ENCODE measurements around the gene DMD.

- TF ChIP-seq KDM1A (IDR thresholded peaks at IDR 0.05; ENCODE audit: low read depth) (no peak), CTCF (IDR thresholded peaks at IDR 0.05) (no peak), PHF8 (IDR thresholded peaks at IDR 0.05; ENCODE audit: borderline replicate concordance, low read depth) (no peak), POLR2A (IDR thresholded peaks at IDR 0.05; ENCODE audit: low read length) (no peak), RCOR1 (IDR thresholded peaks at IDR 0.05; ENCODE audit: low read depth, low read length) (no peak), CEBPB (IDR thresholded peaks at IDR 0.05) (no peak), HDAC2 (IDR thresholded peaks at IDR 0.05) (no peak), BCL3 (IDR thresholded peaks at IDR 0.05) (no peak)
- TF ChIP-seq, protein P1, sequence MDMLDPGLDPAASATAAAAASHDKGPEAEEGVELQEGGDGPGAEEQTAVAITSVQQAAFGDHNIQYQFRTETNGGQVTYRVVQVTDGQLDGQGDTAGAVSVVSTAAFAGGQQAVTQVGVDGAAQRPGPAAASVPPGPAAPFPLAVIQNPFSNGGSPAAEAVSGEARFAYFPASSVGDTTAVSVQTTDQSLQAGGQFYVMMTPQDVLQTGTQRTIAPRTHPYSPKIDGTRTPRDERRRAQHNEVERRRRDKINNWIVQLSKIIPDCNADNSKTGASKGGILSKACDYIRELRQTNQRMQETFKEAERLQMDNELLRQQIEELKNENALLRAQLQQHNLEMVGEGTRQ (IDR thresholded peaks at IDR 0.05), result no peak
- TF ChIP-seq, protein P2, sequence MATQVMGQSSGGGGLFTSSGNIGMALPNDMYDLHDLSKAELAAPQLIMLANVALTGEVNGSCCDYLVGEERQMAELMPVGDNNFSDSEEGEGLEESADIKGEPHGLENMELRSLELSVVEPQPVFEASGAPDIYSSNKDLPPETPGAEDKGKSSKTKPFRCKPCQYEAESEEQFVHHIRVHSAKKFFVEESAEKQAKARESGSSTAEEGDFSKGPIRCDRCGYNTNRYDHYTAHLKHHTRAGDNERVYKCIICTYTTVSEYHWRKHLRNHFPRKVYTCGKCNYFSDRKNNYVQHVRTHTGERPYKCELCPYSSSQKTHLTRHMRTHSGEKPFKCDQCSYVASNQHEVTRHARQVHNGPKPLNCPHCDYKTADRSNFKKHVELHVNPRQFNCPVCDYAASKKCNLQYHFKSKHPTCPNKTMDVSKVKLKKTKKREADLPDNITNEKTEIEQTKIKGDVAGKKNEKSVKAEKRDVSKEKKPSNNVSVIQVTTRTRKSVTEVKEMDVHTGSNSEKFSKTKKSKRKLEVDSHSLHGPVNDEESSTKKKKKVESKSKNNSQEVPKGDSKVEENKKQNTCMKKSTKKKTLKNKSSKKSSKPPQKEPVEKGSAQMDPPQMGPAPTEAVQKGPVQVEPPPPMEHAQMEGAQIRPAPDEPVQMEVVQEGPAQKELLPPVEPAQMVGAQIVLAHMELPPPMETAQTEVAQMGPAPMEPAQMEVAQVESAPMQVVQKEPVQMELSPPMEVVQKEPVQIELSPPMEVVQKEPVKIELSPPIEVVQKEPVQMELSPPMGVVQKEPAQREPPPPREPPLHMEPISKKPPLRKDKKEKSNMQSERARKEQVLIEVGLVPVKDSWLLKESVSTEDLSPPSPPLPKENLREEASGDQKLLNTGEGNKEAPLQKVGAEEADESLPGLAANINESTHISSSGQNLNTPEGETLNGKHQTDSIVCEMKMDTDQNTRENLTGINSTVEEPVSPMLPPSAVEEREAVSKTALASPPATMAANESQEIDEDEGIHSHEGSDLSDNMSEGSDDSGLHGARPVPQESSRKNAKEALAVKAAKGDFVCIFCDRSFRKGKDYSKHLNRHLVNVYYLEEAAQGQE (IDR thresholded peaks at IDR 0.05), result no peak
- TF ChIP-seq, protein P3, sequence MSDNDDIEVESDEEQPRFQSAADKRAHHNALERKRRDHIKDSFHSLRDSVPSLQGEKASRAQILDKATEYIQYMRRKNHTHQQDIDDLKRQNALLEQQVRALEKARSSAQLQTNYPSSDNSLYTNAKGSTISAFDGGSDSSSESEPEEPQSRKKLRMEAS (IDR thresholded peaks at IDR 0.05), result no peak
Observed at GRCh38 chrX:32995427-32995826, 215.9 kb downstream of the DMD start.

Data from A549 (cell line).